Panc1 (cell line): Measurements from ENCODE around the gene SFSWAP.
"Not testable (repeated sequence)": the region's sequence is repeated elsewhere in the genome, so short reads cannot be mapped to it uniquely, and the experiment has no call there.

Source experiments
- CTCF ChIP-seq: fragments of 450-650 bp; IDR thresholded peaks from 2 replicates; pipeline ENCODE4 v1.5.1; 2017; ENCODE audit warnings: mild to moderate bottlenecking
- POLR2AphosphoS5 ChIP-seq: IDR thresholded peaks from 2 replicates; pipeline ENCODE4 v1.6.1; 2012; ENCODE audit warnings: mild to moderate bottlenecking, low read depth, low read length, moderate library complexity

DNA sequence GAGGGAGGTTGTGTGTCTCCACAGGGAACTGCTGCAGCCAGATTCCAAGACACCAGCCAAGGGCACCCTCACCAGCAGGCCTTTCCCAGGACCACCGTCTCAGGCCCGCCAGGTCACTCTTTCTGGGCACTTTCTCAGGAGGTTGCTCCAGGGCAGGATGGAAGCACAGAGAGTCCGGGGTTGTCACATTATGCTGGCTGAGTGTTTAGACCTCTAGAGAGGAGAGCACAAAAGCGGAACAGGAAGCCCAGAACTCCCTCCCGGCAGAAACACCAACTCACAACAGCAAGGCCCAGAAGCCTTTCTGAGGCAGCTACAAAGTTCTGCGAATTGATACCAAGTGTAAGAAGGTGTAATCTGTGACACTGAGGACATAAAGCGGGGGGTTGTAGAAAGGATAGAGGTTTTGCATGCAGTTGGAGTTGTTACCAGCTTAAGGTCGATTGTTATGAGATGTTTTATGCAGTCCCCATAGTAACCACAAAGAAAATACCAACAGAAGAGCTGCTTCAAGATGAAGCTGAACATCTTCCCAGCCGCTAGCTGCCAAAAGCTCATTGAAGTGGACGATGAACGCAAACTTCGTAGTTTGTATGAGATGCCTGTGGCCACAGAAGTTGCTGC lies 43.8 kb upstream of the SFSWAP start:
- TF ChIP-seq CTCF, POLR2AphosphoS5: not testable (repeated sequence)
